SK-N-SH (cell line): Measurements from ENCODE around the gene ARHGAP10.

Experiments
- EP300 ChIP-seq, 2 experiments: IDR thresholded peaks; 2 replicates each; pipeline versions ENCODE4 v1.4.0 to v1.6.1; 2012; ENCODE audit warnings: borderline replicate concordance in 1 of 2, low read depth in 1 of 2, low read length in 1 of 2
- EZH2phosphoT487 ChIP-seq: fragments of 200-600 bp; sonication (generic); IDR thresholded peaks from 2 replicates; pipeline ENCODE4 v1.6.1; 2017; ENCODE audit warnings: low read depth, mixed run types, mild to moderate bottlenecking, antibody characterized with exemption, moderate library complexity, borderline replicate concordance
- GATA2 ChIP-seq: sonication (generic); formaldehyde crosslinking; IDR thresholded peaks from 2 replicates; pipeline ENCODE4 v1.5.0; 2020; ENCODE audit warnings: mild to moderate bottlenecking, missing genetic modification reagents
- JUND ChIP-seq: IDR thresholded peaks from 2 replicates; pipeline ENCODE4 v1.4.0; 2012
- RAD21 ChIP-seq: IDR thresholded peaks from 2 replicates; pipeline ENCODE4 v1.6.1; 2012; ENCODE audit warnings: mild to moderate bottlenecking, low read length
- TAF1 ChIP-seq: IDR thresholded peaks from 2 replicates; pipeline ENCODE4 v1.6.1; 2012; ENCODE audit warnings: low read depth, mild to moderate bottlenecking, low read length, moderate library complexity, borderline replicate concordance
- YY1 ChIP-seq: IDR thresholded peaks from 2 replicates; pipeline ENCODE4 v1.4.0; 2012; ENCODE audit warnings: low read depth, mild to moderate bottlenecking
- TF ChIP-seq, protein P1 (sequence below): fragments of 200-600 bp; sonication (generic); IDR thresholded peaks from 2 replicates; pipeline ENCODE4 v1.6.1; 2017; ENCODE audit warnings: antibody characterized with exemption, mild to moderate bottlenecking, moderate library complexity
- TF ChIP-seq, protein P2 (sequence below): fragments of 150-350 bp; IDR thresholded peaks from 2 replicates; pipeline ENCODE4 v1.6.1; 2017; ENCODE audit warnings: antibody characterized with exemption, low read length, low read depth, borderline replicate concordance
- TF ChIP-seq, protein P3 (sequence below): IDR thresholded peaks from 2 replicates; pipeline ENCODE4 v1.4.0; 2012; ENCODE audit warnings: low read depth

DNA sequence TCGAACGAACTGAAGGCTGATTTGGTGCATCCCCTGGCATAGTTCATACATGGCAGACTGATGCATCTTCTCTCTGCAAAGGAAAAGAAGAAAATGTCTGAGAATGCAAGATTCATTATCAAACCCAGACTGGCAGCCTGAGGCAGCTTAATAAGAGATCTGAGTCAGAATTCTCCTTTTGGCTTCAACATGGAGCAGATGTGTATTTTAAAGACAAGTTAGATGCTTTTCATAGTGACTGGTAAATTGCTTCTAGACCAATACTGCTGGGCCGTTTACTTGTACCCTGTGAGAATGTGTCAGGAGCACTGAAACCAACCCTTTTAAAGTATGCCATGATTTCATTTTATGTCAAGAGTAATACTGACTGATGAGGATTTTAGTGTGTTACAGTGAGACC, 388.3 kb downstream of the ARHGAP10 start:
- TF ChIP-seq, protein P1, sequence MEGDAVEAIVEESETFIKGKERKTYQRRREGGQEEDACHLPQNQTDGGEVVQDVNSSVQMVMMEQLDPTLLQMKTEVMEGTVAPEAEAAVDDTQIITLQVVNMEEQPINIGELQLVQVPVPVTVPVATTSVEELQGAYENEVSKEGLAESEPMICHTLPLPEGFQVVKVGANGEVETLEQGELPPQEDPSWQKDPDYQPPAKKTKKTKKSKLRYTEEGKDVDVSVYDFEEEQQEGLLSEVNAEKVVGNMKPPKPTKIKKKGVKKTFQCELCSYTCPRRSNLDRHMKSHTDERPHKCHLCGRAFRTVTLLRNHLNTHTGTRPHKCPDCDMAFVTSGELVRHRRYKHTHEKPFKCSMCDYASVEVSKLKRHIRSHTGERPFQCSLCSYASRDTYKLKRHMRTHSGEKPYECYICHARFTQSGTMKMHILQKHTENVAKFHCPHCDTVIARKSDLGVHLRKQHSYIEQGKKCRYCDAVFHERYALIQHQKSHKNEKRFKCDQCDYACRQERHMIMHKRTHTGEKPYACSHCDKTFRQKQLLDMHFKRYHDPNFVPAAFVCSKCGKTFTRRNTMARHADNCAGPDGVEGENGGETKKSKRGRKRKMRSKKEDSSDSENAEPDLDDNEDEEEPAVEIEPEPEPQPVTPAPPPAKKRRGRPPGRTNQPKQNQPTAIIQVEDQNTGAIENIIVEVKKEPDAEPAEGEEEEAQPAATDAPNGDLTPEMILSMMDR: no peak
- TF ChIP-seq YY1 (no peak), EP300 (IDR thresholded peaks at IDR 0.05; ENCODE audit: borderline replicate concordance in 1 of 2, low read depth in 1 of 2, low read length in 1 of 2) (no peak), RAD21 (no peak), JUND (no peak), EZH2phosphoT487 (no peak), TAF1 (no peak), GATA2 (CRISPR knock-in tag) (no peak)
- TF ChIP-seq, protein P2, sequence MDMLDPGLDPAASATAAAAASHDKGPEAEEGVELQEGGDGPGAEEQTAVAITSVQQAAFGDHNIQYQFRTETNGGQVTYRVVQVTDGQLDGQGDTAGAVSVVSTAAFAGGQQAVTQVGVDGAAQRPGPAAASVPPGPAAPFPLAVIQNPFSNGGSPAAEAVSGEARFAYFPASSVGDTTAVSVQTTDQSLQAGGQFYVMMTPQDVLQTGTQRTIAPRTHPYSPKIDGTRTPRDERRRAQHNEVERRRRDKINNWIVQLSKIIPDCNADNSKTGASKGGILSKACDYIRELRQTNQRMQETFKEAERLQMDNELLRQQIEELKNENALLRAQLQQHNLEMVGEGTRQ: no peak
- TF ChIP-seq, protein P3, sequence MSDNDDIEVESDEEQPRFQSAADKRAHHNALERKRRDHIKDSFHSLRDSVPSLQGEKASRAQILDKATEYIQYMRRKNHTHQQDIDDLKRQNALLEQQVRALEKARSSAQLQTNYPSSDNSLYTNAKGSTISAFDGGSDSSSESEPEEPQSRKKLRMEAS: no peak
